ENCODE measurements around the gene IRF9.

IRF9 gene

GRCh38 chr14:24132061-24132685 is 28.9 kb upstream of the IRF9 start:
- no peak for DNase-seq

GRCh38 chr14:24132976-24133375 is 28.1 kb upstream of the IRF9 start:
- DNase-seq, result no peak

GRCh38 chr14:24133735-24134134 is 27.3 kb upstream of the IRF9 start:
- peak; percentile 64 for DNase-seq

DNA sequence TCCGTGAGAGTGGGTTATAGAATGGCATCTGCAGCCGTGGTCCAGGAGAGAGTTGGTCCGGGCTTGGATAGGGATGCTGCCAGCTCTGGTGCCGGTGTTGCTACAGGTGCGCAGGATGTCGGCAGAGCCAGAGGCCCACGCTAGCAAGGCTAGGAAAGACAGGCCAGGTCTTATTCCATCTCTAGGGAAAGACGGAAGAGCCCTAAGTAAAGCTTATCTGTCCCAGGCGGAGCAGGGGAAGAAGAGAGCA is 25.6 kb upstream of the IRF9 start:
- no peak for DNase-seq

GRCh38 chr14:24135834-24136683 is 25.0 kb upstream of the IRF9 start, which contains the start of gene PSME1:
PSME1 (plus strand) TSS chr14:24136194; CDS start chr14:24136263, 69 bp downstream.
- peak; percentile 96 for DNase-seq

- DNase-seq, result no peak
Measured at GRCh38 chr14:24136684-24137528, 24.2 kb upstream of the IRF9 start.

DNA sequence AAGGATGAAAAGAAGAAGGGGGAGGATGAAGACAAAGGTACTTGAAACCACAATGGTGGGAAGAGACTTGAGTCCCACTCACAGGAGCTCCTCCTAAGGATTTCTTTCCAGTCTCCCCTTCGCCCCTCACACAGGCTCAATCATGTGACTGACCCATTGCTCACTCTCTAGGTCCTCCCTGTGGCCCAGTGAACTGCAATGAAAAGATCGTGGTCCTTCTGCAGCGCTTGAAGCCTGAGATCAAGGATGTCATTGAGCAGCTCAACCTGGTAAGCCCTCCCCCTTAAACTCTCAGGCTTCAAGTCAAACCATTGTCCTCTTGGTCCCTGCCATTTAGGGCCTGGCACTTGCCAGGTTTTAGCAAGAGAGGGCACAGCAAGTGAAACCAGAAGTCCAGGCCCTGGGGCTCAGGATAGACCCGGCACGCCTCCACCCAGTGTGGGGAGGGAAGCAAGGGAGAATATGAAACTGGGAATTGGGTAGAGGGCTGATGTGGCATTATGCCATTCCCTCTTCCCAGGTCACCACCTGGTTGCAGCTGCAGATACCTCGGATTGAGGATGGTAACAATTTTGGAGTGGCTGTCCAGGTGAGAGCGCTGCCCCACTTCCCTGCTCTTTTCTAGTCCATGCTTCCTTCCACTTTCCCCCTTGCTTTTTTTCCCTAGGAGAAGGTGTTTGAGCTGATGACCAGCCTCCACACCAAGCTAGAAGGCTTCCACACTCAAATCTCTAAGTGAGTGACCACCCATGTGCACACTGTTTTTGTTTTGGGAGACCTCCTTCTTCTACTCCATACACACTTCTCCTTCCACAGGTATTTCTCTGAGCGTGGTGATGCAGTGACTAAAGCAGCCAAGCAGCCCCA is 23.3 kb upstream of the IRF9 start:
- no peak for DNase-seq

- DNase-seq, result no peak
Measured at GRCh38 chr14:24138396-24139271, 22.4 kb upstream of the IRF9 start.

GRCh38 chr14:24139272-24139934 is 21.7 kb upstream of the IRF9 start:
- DNase-seq, result peak; percentile 25

DNA sequence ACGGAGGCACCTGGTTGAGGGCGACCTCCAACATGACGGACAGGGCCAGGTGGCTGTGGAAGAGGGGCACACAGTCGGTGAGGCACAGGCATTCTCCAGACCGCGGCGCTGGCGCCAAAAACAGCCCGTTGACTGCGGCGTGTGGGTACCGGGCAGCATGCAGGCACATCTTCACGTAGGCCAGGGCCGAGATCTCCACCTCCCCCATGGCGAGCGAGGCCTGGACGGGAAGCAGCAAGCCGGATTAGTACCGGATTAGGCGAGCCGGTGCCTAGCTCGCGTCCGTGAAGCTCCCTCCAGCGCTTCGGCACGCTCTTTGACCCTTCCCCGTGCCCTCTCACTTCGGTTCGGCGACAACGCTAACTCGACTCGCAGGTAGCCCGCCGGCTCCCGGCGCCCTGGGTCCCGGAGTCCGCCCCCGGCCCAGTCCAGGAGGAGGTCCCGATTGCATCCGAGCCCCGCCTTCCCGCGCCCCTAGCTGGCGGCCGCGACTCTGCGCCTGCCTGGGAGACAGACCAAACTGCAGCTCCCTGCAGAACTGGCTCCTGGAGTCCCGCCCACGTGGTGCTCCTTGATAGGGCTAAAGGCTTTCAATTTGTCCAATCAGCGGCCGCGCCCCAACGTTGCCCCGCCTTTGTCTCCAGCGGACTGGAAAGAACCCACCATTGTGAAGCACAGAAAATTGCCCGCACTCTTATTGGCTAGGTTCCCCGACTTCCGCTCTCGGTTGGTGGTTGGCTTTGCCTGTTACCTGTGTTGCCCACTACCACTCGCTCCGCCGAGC is 19.8 kb upstream of the IRF9 start, which contains the start of gene EMC9:
Gene EMC9 (minus strand): TSS at position 495 of the 784 bp plus-strand sequence. CDS start 287 bp downstream, at position 208.
- peak; percentile 100 for DNase-seq

- DNase-seq, result no peak
Measured at GRCh38 chr14:24143511-24143910, 17.6 kb upstream of the IRF9 start.

GRCh38 chr14:24144451-24144850 is 16.6 kb upstream of the IRF9 start:
- DNase-seq, result no peak

DNA sequence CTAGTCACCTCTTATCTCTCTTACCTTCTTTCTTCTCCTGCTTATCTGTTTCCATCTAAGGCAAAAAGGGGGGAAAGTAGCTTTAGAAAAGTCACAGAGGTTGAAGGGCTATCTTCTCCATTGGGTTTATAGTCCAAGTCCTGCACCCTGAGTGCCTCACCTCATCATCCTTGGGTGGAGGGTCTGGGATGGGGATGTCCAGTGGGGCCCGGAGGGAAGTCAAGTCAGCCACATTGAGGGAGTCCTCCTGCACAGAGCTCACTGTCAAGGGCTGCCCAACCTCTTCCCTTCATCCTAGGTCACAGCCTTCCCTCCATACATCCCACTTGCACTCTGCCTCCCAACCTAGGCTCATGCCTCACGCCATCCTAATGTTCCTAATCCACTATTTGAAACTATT is 15.8 kb upstream of the IRF9 start:
- DNase-seq, result no peak

DNA sequence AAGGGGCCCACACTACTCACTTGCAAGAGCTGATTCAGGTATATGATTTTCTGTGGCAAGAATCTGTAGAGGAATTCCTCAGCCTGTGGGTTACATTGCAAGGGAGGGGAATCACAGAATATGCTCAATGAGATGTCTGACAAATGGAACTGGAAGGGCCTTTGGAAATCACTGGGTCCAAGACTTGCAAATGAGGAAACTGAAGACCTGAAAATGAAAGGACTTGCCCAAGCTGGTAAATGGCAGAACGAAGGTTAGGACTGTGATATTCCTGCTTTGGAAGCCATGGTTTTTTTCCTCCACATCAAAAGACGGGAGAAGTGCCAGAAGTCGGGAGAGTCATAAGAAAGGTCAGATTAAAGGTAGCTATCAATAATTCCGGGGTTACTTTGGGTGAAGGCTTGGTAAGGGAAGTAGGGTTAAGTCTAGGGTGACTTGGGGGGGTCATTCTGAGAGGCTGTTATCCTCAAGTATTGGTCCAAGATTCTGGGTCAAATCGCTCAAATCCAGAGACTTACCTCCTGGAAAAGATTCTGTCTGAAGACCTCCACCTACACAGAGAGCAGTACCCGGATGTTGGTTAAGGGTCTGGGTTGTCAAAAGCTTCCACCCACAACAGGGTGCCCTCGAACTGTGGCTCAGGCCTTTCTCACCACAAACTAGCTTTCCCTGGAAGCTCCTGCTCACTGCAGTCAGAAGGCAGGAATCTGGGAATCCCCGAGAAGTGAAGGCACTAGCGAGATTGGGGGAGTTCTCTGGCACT is 15.2 kb upstream of the IRF9 start:
- DNase-seq, result no peak

- DNase-seq, result peak; percentile 97
Measured at GRCh38 chr14:24146453-24146977, 14.6 kb upstream of the IRF9 start, which contains the start of gene PSME2. PSME2 (minus strand) TSS chr14:24146610; CDS start chr14:24146581, 29 bp downstream.

DNA sequence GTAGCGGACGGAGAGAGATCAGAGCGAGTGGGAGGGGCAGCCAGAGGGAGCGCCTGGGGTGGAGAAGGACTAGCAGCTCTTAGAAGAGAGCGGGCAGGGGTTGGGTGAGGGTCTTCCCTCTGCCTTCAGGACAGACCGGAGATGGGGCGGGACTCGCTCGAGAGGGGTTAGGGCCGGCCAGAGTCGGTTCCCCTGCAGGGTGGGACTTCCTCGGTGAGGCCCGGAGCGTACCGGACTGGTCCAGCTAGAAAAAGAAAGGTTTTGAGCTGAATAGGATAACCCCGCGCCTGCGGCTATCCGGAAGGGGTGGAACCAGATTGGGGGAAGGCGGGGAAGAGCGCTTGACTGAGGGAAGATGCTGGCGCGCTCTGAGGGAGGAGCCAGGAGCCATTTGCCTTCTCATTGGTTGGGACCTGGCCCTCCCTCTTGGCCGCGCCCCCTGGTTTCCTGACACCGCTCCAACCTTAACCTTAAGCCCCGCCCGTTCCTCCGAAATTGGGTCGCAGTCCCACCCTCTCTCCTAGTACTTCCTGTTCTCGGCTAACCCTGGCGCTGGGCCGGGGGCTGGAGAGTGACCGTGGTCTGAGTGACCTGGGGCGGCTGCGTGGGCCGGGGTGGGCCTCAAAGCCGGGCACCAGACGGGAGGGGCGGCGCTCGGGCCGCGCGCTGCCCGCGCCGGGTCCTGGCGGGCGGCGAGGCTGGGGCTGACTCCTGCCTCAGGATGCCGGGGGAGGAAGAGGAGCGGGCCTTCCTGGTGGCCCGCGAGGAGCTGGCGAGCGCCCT is 13.9 kb upstream of the IRF9 start, which contains the start of gene RNF31:
Gene RNF31 (plus strand): TSS at position 521 of the 783 bp plus-strand sequence. CDS start 201 bp downstream, at position 722.
- peak; percentile 100 for DNase-seq

DNA sequence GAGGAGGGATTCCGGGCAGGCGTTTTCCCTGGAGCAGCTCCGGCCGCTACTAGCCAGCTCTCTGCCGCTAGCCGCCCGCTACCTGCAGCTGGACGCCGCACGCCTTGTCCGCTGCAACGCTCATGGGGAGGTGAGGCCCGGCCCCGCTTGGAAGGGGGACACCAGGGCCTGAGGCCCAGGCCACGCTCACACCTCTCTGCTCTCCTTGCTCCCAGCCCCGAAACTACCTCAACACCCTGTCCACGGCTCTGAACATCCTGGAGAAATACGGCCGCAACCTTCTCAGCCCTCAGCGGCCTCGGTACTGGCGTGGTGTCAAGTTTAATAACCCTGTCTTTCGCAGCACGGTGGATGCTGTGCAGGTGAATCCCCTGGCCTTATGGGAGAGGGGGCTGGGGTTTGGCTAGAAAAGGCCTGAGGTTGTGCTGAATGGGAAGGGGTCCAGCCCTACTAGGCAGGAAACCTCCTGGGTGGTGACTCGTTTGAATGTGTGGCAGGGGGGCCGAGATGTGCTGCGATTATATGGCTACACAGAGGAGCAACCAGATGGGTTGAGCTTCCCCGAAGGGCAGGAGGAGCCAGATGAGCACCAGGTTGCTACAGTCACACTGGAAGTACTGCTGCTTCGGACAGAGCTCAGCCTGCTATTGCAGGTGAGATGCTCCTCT is 13.2 kb upstream of the IRF9 start:
- DNase-seq, result peak; percentile 40
